ENCODE data around the gene KMT5B. TPM values are rescaled to one million over a fixed set of nuclear protein-coding genes. Genes with fewer than 3 reads are reported as not detected.

Gene KMT5B
- total and polyA plus RNA-seq, 10 donors = 12.3 to 52.8 (median 40.6) TPM

DNA sequence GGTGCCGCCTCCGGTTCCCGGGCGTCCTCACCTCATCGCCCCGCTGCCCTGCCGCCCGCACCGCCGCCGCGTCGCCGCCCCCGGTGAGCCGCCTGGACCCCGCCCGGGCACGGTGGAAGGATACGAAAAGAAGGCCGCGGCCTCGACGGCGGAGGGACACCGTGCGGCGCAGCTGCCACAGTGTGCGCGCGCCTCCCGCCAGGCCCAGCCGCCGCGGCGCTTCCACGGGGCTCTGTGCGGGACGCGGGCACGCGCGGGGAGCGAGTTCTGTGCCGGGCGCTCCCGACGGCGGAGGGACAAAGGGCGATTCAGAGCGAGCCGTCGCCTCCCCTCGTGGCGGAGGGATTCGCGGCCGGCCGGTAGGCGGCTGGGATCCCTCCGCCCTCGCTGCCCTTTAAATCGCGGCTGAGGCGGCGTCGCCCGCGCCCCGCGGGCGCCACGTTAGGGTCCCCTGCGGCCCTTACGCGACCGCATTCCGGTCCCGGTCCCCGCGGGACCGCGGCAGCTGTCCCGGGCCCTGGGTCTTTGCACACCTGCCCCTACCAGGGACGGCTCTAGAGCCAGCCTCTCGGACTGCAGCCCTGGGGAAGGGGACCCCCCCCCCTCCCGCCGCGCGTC lies 568 bp upstream of the KMT5B start:
- intact Hi-C loops (cut with DNase I; ENCODE audit: low total_unique reads) = no loop called here
- Histone ChIP-seq H3K27me3 (replicated peaks in 1 of 7) (peaks cover 0 to 12% (median 0%) of the 10 kb centered on the region in 7 donors), H3K9me3 (no peaks in the 10 kb centered on the region), H3K4me1 (peaks cover 26 to 58% (median 51%) of the 10 kb centered on the region in 6 donors), H3K36me3 (no peaks in the 10 kb centered on the region), H3K4me3 (peak overlapping the region; percentile 66 to 96 (median 78)), H3K27ac (peak overlapping the region; percentile 99 to 100 (median 100))
- WGBS, 5 donors = 0 to 1% (median 0%) methylated on average over 7 to 90 of the region's 90 CpGs
- peak; percentile 95 for DNase-seq
- TF ChIP-seq POLR2A (IDR thresholded peaks at IDR 0.05) (peak; percentile 83 to 95 (median 92)), POLR2AphosphoS5 (IDR thresholded peaks at IDR 0.05) (peak; percentile 75 to 83 (median 83))
- TF ChIP-seq, protein P1, sequence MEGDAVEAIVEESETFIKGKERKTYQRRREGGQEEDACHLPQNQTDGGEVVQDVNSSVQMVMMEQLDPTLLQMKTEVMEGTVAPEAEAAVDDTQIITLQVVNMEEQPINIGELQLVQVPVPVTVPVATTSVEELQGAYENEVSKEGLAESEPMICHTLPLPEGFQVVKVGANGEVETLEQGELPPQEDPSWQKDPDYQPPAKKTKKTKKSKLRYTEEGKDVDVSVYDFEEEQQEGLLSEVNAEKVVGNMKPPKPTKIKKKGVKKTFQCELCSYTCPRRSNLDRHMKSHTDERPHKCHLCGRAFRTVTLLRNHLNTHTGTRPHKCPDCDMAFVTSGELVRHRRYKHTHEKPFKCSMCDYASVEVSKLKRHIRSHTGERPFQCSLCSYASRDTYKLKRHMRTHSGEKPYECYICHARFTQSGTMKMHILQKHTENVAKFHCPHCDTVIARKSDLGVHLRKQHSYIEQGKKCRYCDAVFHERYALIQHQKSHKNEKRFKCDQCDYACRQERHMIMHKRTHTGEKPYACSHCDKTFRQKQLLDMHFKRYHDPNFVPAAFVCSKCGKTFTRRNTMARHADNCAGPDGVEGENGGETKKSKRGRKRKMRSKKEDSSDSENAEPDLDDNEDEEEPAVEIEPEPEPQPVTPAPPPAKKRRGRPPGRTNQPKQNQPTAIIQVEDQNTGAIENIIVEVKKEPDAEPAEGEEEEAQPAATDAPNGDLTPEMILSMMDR (IDR thresholded peaks at IDR 0.05 in 8 of 11, conservative IDR thresholded peaks at IDR 0.05 in 3 of 11) = peak in 6 of 11 experiments; percentile 16 to 58 (median 34)

DNA sequence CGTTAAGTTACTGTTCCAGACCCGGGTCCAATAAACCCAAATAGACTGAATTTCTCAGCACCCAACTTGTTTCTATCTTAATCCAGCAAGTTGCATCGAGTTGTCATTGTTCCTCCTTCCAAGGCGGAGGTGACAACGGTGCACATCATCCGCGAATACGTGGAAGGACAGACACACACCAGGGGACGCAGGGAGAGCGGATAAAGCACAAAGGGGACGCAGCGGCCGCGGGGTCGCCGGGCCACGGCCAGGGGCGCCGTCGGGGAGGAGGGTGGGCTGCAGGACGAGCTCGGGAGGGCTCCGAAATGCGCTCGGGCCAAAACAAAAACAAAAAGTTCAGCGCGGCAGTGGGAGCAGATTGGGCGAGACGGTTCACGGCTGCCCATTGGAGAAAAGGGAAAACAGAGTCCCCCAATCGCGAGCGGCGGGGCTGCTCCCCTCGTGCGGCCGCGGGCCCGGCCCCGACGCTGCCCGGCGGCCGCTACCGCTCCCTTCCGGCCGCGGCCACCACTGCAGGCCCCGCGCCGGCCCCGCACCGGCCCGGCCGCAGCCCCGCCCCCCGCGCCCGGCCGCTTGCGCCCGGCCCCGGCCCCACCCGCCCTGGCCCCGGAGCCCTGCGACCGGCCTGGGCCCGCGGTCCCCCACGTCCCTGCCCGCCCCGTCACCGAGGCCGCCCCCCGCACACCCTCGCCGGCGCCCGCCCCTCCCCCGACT lies 518 bp downstream of the KMT5B start:
- H3K27me3 ChIP-seq (replicated peaks in 1 of 7) = peaks cover 0 to 12% (median 0%) of the 10 kb centered on the region in 7 donors
- no peaks in the 10 kb centered on the region for H3K9me3 ChIP-seq
- H3K4me3 ChIP-seq = peak overlapping the region; percentile 62 to 96 (median 78)
- WGBS, 5 donors = 0 to 1% (median 1%) methylated on average over 35 to 80 of the region's 80 CpGs
- H3K36me3 ChIP-seq = no peaks in the 10 kb centered on the region
- H3K4me1 ChIP-seq = peaks cover 28 to 69% (median 59%) of the 10 kb centered on the region in 6 donors
- intact Hi-C loops (cut with DNase I; ENCODE audit: low total_unique reads) = no loop called here
- TF ChIP-seq, protein P1 (IDR thresholded peaks at IDR 0.05 in 8 of 11, conservative IDR thresholded peaks at IDR 0.05 in 3 of 11) = peak in 6 of 11 experiments; percentile 9 to 46 (median 30)
- peak; percentile 59 to 78 (median 71) for TF ChIP-seq POLR2AphosphoS5 (IDR thresholded peaks at IDR 0.05)
- TF ChIP-seq POLR2A (IDR thresholded peaks at IDR 0.05) = peak in 1 of 3 donors; percentile 19
- DNase-seq = peak; percentile 90
- H3K27ac ChIP-seq = peak overlapping the region; percentile 99 to 100 (median 100)

- peaks cover 28 to 79% (median 64%) of the 10 kb centered on the region in 6 donors for H3K4me1 ChIP-seq
- no peaks in the 10 kb centered on the region for H3K9me3 ChIP-seq
- intact Hi-C loops (cut with DNase I; ENCODE audit: low total_unique reads) = no loop called here
- peak overlapping the region in 5 of 8 donors; percentile 99 to 100 (median 100) for H3K27ac ChIP-seq
- H3K4me3 ChIP-seq = peak overlapping the region in 7 of 8 donors; percentile 62 to 96 (median 80)
- 38 to 56% (median 45%) methylated on average over 14 of the region's 14 CpGs for WGBS, 5 donors
- peaks cover 0 to 12% (median 0%) of the 10 kb centered on the region in 7 donors for H3K27me3 ChIP-seq (replicated peaks in 1 of 7)
- TF ChIP-seq, protein P1 (IDR thresholded peaks at IDR 0.05 in 8 of 11, conservative IDR thresholded peaks at IDR 0.05 in 3 of 11) = no peak
- TF ChIP-seq POLR2AphosphoS5 (IDR thresholded peaks at IDR 0.05) = no peak
- no peak for TF ChIP-seq POLR2A (IDR thresholded peaks at IDR 0.05)
- no peak for DNase-seq
- H3K36me3 ChIP-seq = no peaks in the 10 kb centered on the region
These were observed 1.6 kb downstream of the KMT5B start for GRCh38 chr11:68211546-68211945.

DNA sequence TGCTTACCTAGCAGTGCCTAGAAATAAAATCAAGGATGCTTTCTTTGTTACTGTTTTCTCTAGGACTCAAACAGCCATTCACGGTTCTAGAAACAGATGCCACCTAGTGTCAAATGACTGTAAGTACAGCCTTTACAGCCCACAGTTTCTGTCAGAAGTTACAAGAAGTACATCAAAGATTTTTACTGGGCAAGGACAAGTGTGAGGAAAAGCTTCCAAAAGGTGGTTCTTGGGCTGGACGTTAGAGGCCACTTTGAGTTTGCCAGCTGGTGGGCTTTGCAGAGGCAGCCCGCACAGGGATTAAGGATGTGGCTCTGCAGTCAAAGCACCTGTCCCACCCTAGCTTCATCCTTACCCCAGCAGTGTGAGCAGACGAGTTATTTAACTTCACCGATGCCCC lies 6.9 kb downstream of the KMT5B start:
- DNase-seq = peak; percentile 27
- Histone ChIP-seq H3K36me3 (no peaks in the 10 kb centered on the region), H3K9me3 (no peaks in the 10 kb centered on the region), H3K27me3 (replicated peaks in 1 of 7) (no peaks in the 10 kb centered on the region), H3K27ac (peak overlapping the region in 1 of 8 donors; percentile 13), H3K4me1 (peaks cover 26 to 100% (median 79%) of the 10 kb centered on the region in 6 donors), H3K4me3 (no peak overlapping the region)
- 34 to 43% (median 38%) methylated on average over 5 of the region's 5 CpGs for WGBS, 5 donors
- TF ChIP-seq, protein P1 (IDR thresholded peaks at IDR 0.05 in 8 of 11, conservative IDR thresholded peaks at IDR 0.05 in 3 of 11) = peak; percentile 52 to 90 (median 81)
- TF ChIP-seq POLR2A (IDR thresholded peaks at IDR 0.05) (no peak), POLR2AphosphoS5 (IDR thresholded peaks at IDR 0.05) (no peak)
- intact Hi-C loops (cut with DNase I; ENCODE audit: low total_unique reads) = loop anchor here (10.0 kb wide), 1 partner anchor 141 kb away; no protein-coding TSS in a partner anchor
